Measurements from ENCODE around the gene MAP1LC3C.

GRCh38 chr1:242033447-242033846, 34.5 kb upstream of the MAP1LC3C start:
- TF ChIP-seq EZH2 (IDR thresholded peaks at IDR 0.05; ENCODE audit: borderline replicate concordance, low read length) (no peak), CTCF (conservative IDR thresholded peaks at IDR 0.05 in 1 of 2, IDR thresholded peaks at IDR 0.05 in 1 of 2; ENCODE audit: extremely low read depth in 1 of 2, insufficient read depth in 1 of 2, low read depth in 1 of 2, low read length in 2 of 2) (no peak)

Data from mammary epithelial cell (primary cell).